ENCODE data around the gene ZNF846. TPM values are rescaled to one million over a fixed set of nuclear protein-coding genes. Genes with fewer than 3 reads are reported as not detected.
"Not testable (repeated sequence)": the region's sequence is repeated elsewhere in the genome, so short reads cannot be mapped to it uniquely, and the experiment has no call there.

ZNF846 gene
- total RNA-seq, 6 experiments from 2014 or later, result 2.8 to 4.6 (median 4.0) TPM

GRCh38 chr19:9796113-9796773, 27.7 kb upstream of the ZNF846 start:
- H3K27ac ChIP-seq, result no peak overlapping the region
- H3K27me3 ChIP-seq, result no peaks in the 10 kb centered on the region
- WGBS (ENCODE audit: insufficient coverage, low coverage, low lambda C conversion rate, missing lambda C conversion rate), result 61% methylated on average over 4 of the region's 6 CpGs
- H3K4me3 ChIP-seq, result no peak overlapping the region
- TF ChIP-seq CTCF (IDR thresholded peaks at IDR 0.05), result peak; percentile 83 to 87 (median 86)
- TF ChIP-seq POLR2A (IDR thresholded peaks at IDR 0.05), result no peak
- peak; percentile 38 to 52 (median 48) for ATAC-seq
- no peaks in the 10 kb centered on the region for H3K9me3 ChIP-seq
- DNase-seq, result peak; percentile 61 to 82 (median 74)
- intact Hi-C loops (cut with DNase I), result no loop called here
- H3K4me1 ChIP-seq, result peaks cover 0 to 2% (median 0%) of the 10 kb centered on the region in 4 donors
- H3K36me3 ChIP-seq, result no peaks in the 10 kb centered on the region

GRCh38 chr19:9793071-9793591, 24.6 kb upstream of the ZNF846 start:
- Histone ChIP-seq H3K27me3 (no peaks in the 10 kb centered on the region), H3K9me3 (no peaks in the 10 kb centered on the region), H3K4me3 (peak overlapping the region; percentile 62 to 69 (median 68)), H3K36me3 (no peaks in the 10 kb centered on the region), H3K27ac (peak overlapping the region; percentile 55 to 69 (median 66)), H3K4me1 (peaks cover 0 to 4% (median 0%) of the 10 kb centered on the region in 4 donors)
- intact Hi-C loops (cut with DNase I), result no loop called here
- WGBS (ENCODE audit: insufficient coverage, low coverage, low lambda C conversion rate, missing lambda C conversion rate), result 31% methylated on average over 15 of the region's 36 CpGs
- no peak for TF ChIP-seq POLR2A (IDR thresholded peaks at IDR 0.05)
- TF ChIP-seq CTCF (IDR thresholded peaks at IDR 0.05), result no peak
- peak in 2 of 4 donors; percentile 1 to 8 for ATAC-seq
- DNase-seq, result peak in 1 of 3 donors; percentile 66

GRCh38 chr19:9792206-9793070, 23.9 kb upstream of the ZNF846 start:
- Histone ChIP-seq H3K9me3 (no peaks in the 10 kb centered on the region), H3K27ac (peak overlapping the region; percentile 55 to 69 (median 66)), H3K4me3 (peak overlapping the region; percentile 62 to 69 (median 68)), H3K36me3 (no peaks in the 10 kb centered on the region), H3K4me1 (peaks cover 0 to 4% (median 0%) of the 10 kb centered on the region in 4 donors), H3K27me3 (no peaks in the 10 kb centered on the region)
- DNase-seq (peak; percentile 94 to 97 (median 95)), ATAC-seq (peak; percentile 79 to 85 (median 82))
- no peak for TF ChIP-seq CTCF (IDR thresholded peaks at IDR 0.05)
- no peak for TF ChIP-seq POLR2A (IDR thresholded peaks at IDR 0.05)
- 2% methylated on average over 64 of the region's 70 CpGs for WGBS (ENCODE audit: insufficient coverage, low coverage, low lambda C conversion rate, missing lambda C conversion rate)
- intact Hi-C loops (cut with DNase I), result no loop called here

- Histone ChIP-seq H3K9me3 (no peaks in the 10 kb centered on the region), H3K4me3 (peak overlapping the region; percentile 29 to 48 (median 41)), H3K4me1 (peaks cover 0 to 4% (median 0%) of the 10 kb centered on the region in 4 donors), H3K36me3 (no peaks in the 10 kb centered on the region), H3K27me3 (no peaks in the 10 kb centered on the region), H3K27ac (peak overlapping the region in 2 of 3 donors; percentile 23 to 40)
- ATAC-seq, result peak; percentile 75 to 85 (median 81)
- TF ChIP-seq CTCF (IDR thresholded peaks at IDR 0.05) (no peak), POLR2A (IDR thresholded peaks at IDR 0.05) (no peak)
- 1% methylated on average over 49 of the region's 50 CpGs for WGBS (ENCODE audit: insufficient coverage, low coverage, low lambda C conversion rate, missing lambda C conversion rate)
- DNase-seq, result peak; percentile 97 to 98 (median 98)
- intact Hi-C loops (cut with DNase I), result no loop called here
Measured at GRCh38 chr19:9791552-9792205, 23.1 kb upstream of the ZNF846 start.

GRCh38 chr19:9791073-9791367, 22.5 kb upstream of the ZNF846 start:
- WGBS (ENCODE audit: insufficient coverage, low coverage, low lambda C conversion rate, missing lambda C conversion rate), result 73% methylated on average over 2 of the region's 6 CpGs
- H3K36me3 ChIP-seq; ATAC-seq; DNase-seq; H3K9me3 ChIP-seq; H3K27ac ChIP-seq; H3K27me3 ChIP-seq; H3K4me1 ChIP-seq; intact Hi-C loops (cut with DNase I): not testable (repeated sequence)
- H3K4me3 ChIP-seq, result peak overlapping the region in 1 of 3 donors; percentile 39

GRCh38 chr19:9789579-9789978, 21.0 kb upstream of the ZNF846 start:
- H3K4me1 ChIP-seq, H3K27me3 ChIP-seq, H3K27ac ChIP-seq, H3K9me3 ChIP-seq, DNase-seq, H3K36me3 ChIP-seq, H3K4me3 ChIP-seq, ATAC-seq: not testable (repeated sequence)
- WGBS (ENCODE audit: insufficient coverage, low coverage, low lambda C conversion rate, missing lambda C conversion rate), result 29% methylated on average over 5 of the region's 5 CpGs
- intact Hi-C loops (cut with DNase I), result loop anchor here (5.0 kb wide), 2 partner anchors 162 to 167 kb away; partner anchors contain the start of gene ZNF561 (in 1 of the 2)

Data from right lobe of liver (tissue), 6 donors.